Right lung (tissue), 10 donors: ENCODE results near the gene CAST. TPM values are rescaled to one million over a fixed set of nuclear protein-coding genes. Genes with fewer than 3 reads are reported as not detected.
"Not testable (repeated sequence)": the region's sequence is repeated elsewhere in the genome, so short reads cannot be mapped to it uniquely, and the experiment has no call there.

Experiments
- DNase-seq, 2 donors: peaks; one replicate each; pipeline ENCODE4 v3.0.0-alpha.2; 2013
- long read RNA-seq, 8 donors: transcript quantifications; one replicate each; lab custom pipeline, GENCODE V29; 2026
- polyA plus RNA-seq, 5 donors: library from polyadenylated mRNA; unstranded; fragments of 120-200 nt; gene quantifications; one replicate each; pipeline versions ENCODE4 v1.2.1 to v1.2.3, GENCODE V29; 2013; ENCODE audit warnings: inconsistent platforms in 1 of 5, low replicate concordance in 1 of 5; ENCODE audit not compliant: insufficient read length in 5 of 5, insufficient read depth in 1 of 5

The CAST gene
- 100 to 1,000 TPM; 112 to 177 (median 165) TPM for polyA plus RNA-seq
- long read RNA-seq, donor 1, full-length matches to known transcripts = 8 of 20 reads
- long read RNA-seq, donor 1, partial matches to known transcripts = 12 of 20 reads
- long read RNA-seq, donor 1, other reads (novel, unspliced or antisense) = 0 of 20 reads
- long read RNA-seq, donor 2, full-length matches to known transcripts = 1 of 1 reads
- long read RNA-seq, donor 2, partial matches to known transcripts = 0 of 1 reads
- long read RNA-seq, donor 2, other reads (novel, unspliced or antisense) = 0 of 1 reads
- long read RNA-seq, donor 3, full-length matches to known transcripts = 2 of 45 reads
- long read RNA-seq, donor 3, partial matches to known transcripts = 31 of 45 reads
- long read RNA-seq, donor 3, other reads (novel, unspliced or antisense) = 12 of 45 reads
- long read RNA-seq, donor 4, partial matches to known transcripts = 0 of 1 reads
- long read RNA-seq, donor 4, other reads (novel, unspliced or antisense) = 0 of 1 reads
- long read RNA-seq, donor 5, full-length matches to known transcripts = 4 of 24 reads
- long read RNA-seq, donor 5, partial matches to known transcripts = 20 of 24 reads
- long read RNA-seq, donor 5, other reads (novel, unspliced or antisense) = 0 of 24 reads
- long read RNA-seq, donor 6, partial matches to known transcripts = 9 of 11 reads
- long read RNA-seq, donor 6, other reads (novel, unspliced or antisense) = 0 of 11 reads
- long read RNA-seq, donor 7, full-length matches to known transcripts = 3 of 20 reads
- long read RNA-seq, donor 7, partial matches to known transcripts = 17 of 20 reads
- long read RNA-seq, donor 7, other reads (novel, unspliced or antisense) = 0 of 20 reads
- long read RNA-seq, donor 8 = 0 reads

- DNase-seq = peak; percentile 85 to 86
Observed at GRCh38 chr5:96661855-96662724, at the start of gene CAST. CAST (plus strand) TSS chr5:96662376; CDS start chr5:96662423, 47 bp downstream.

- DNase-seq = peak; percentile 48 to 70
Observed at GRCh38 chr5:96614110-96614691, 48.0 kb upstream of the CAST start.

GRCh38 chr5:96615223-96615622 lies 47.0 kb upstream of the CAST start:
- no peak for DNase-seq

- DNase-seq = no peak
Observed at GRCh38 chr5:96616801-96617200, 45.4 kb upstream of the CAST start.

GRCh38 chr5:96618311-96619016 lies 43.7 kb upstream of the CAST start:
- DNase-seq = not testable (repeated sequence)

GRCh38 chr5:96619946-96620345 lies 42.2 kb upstream of the CAST start:
- DNase-seq = no peak

- no peak for DNase-seq
Observed at GRCh38 chr5:96624596-96624995, 37.6 kb upstream of the CAST start.

- no peak for DNase-seq
Observed at GRCh38 chr5:96625365-96625764, 36.8 kb upstream of the CAST start.

- no peak for DNase-seq
Observed at GRCh38 chr5:96626956-96627355, 35.2 kb upstream of the CAST start.

GRCh38 chr5:96627792-96628398 lies 34.3 kb upstream of the CAST start:
- no peak for DNase-seq

- DNase-seq = no peak
Observed at GRCh38 chr5:96628406-96628805, 33.8 kb upstream of the CAST start.

- DNase-seq = no peak
Observed at GRCh38 chr5:96629774-96630173, 32.4 kb upstream of the CAST start.

- no peak for DNase-seq
Observed at GRCh38 chr5:96633820-96634219, 28.4 kb upstream of the CAST start.

- no peak for DNase-seq
Observed at GRCh38 chr5:96634881-96635280, 27.3 kb upstream of the CAST start.

- no peak for DNase-seq
Observed at GRCh38 chr5:96636046-96636445, 26.1 kb upstream of the CAST start.

GRCh38 chr5:96636594-96636993 lies 25.6 kb upstream of the CAST start:
- no peak for DNase-seq

GRCh38 chr5:96637196-96637595 lies 25.0 kb upstream of the CAST start:
- no peak for DNase-seq

- no peak for DNase-seq
Observed at GRCh38 chr5:96638561-96638960, 23.6 kb upstream of the CAST start.

- no peak for DNase-seq
Observed at GRCh38 chr5:96640696-96641095, 21.5 kb upstream of the CAST start.
